Common myeloid progenitor, CD34-positive (primary cell): Measurements from ENCODE around the gene ORC1. TPM values are rescaled to one million over a fixed set of nuclear protein-coding genes. Genes with fewer than 3 reads are reported as not detected.

ENCODE experiments used
- CTCF ChIA-PET: fragments of 350-600 bp; sonication (Branson Sonifier 250); formaldehyde crosslinking; loops from one replicate; lab custom pipeline; 2021; ENCODE audit warnings: antibody characterized with exemption; lab: Charles Lee
- POLR2A ChIA-PET: fragments of 350-600 bp; sonication (Branson Sonifier 250); formaldehyde crosslinking; loops from one replicate; lab custom pipeline; 2021; ENCODE audit warnings: antibody characterized with exemption; lab: Charles Lee
- DNase-seq, 3 donors: peaks; one replicate each; pipeline versions ENCODE4 v3.0.0 to v3.0.0-alpha.2; 2013
- H3K27ac ChIP-seq, 2 experiments: 1 replicate in 1 of 2; 2 replicates in 1 of 2; pipeline ENCODE4 v1.7.0; 2013; ENCODE audit warnings: inconsistent platforms in 2 of 2, low read length in 2 of 2, mild to moderate bottlenecking in 2 of 2, low read depth in 1 of 2, moderate library complexity in 1 of 2; ENCODE audit not compliant: severe bottlenecking in 2 of 2, insufficient read depth in 1 of 2, poor library complexity in 1 of 2
- H3K27me3 ChIP-seq, 5 experiments: replicated peaks in 2 of 5; 1 replicate in 3 of 5; 2 replicates in 2 of 5; pipeline versions ENCODE4 v1.6.1 to v1.7.0; 2013; ENCODE audit warnings: low read length in 4 of 5, mild to moderate bottlenecking in 2 of 5, moderate library complexity in 2 of 5, inconsistent platforms in 1 of 5; ENCODE audit not compliant: insufficient read depth in 5 of 5, control insufficient read depth in 4 of 5
- H3K36me3 ChIP-seq, 4 experiments: 1 replicate in 2 of 4; 2 replicates in 2 of 4; pipeline versions ENCODE4 v1.6.1 to v1.7.0; 2013; ENCODE audit warnings: low read length in 3 of 4, control low read depth in 1 of 4, mild to moderate bottlenecking in 1 of 4; ENCODE audit not compliant: control insufficient read depth in 4 of 4, insufficient read depth in 4 of 4
- H3K4me1 ChIP-seq, 4 experiments: 1 replicate in 3 of 4; 2 replicates in 1 of 4; pipeline versions ENCODE4 v1.6.1 to v1.7.1; 2013; ENCODE audit warnings: low read length in 3 of 4, mild to moderate bottlenecking in 3 of 4, control low read depth in 1 of 4, inconsistent platforms in 1 of 4, moderate library complexity in 1 of 4; ENCODE audit not compliant: control insufficient read depth in 4 of 4, insufficient read depth in 4 of 4; ENCODE audit errors: control extremely low read depth in 1 of 4
- H3K4me3 ChIP-seq, 7 experiments: 1 replicate in 4 of 7; 2 replicates in 3 of 7; pipeline versions ENCODE4 v1.5.1 to v1.7.0; 2013; ENCODE audit warnings: mild to moderate bottlenecking in 7 of 7, low read length in 6 of 7, moderate library complexity in 6 of 7, inconsistent platforms in 2 of 7, low read depth in 2 of 7, control low read depth in 1 of 7; ENCODE audit not compliant: insufficient read depth in 4 of 7, control insufficient read depth in 1 of 7; ENCODE audit errors: extremely low read depth in 1 of 7
- H3K9me3 ChIP-seq, 5 experiments: 1 replicate in 4 of 5; 2 replicates in 1 of 5; pipeline versions ENCODE4 v1.6.1 to v1.7.1; 2013; ENCODE audit warnings: low read length in 4 of 5, mild to moderate bottlenecking in 2 of 5, inconsistent platforms in 1 of 5, low read depth in 1 of 5, moderate library complexity in 1 of 5; ENCODE audit not compliant: control insufficient read depth in 4 of 5, insufficient read depth in 2 of 5; ENCODE audit errors: control extremely low read depth in 1 of 5
- WGBS: methylation state at CpG from one replicate; pipeline ENCODE4 v1.1.5; 2013; ENCODE audit not compliant: insufficient coverage; 5-methylcytosine and 5-hydroxymethylcytosine counted together
- polyA plus RNA-seq: library from polyadenylated mRNA; unstranded; fragments of 120-200 nt; gene quantifications from one replicate; pipeline ENCODE4 v1.2.1, GENCODE V29; 2013

Gene ORC1
- 7.4 TPM for polyA plus RNA-seq

- Histone ChIP-seq H3K9me3 (no peaks in the 10 kb centered on the region), H3K27ac (peak within 1 kb of the TSS; percentile 96 to 99), H3K4me1 (peaks cover 4 to 25% (median 19%) of the 10 kb centered on the region in 4 experiments), H3K4me3 (peak within 1 kb of the TSS; percentile 85 to 98 (median 97)), H3K36me3 (peaks cover 16 to 49% (median 30%) of the 10 kb centered on the region in 4 experiments), H3K27me3 (no peaks in the 10 kb centered on the region)
- ChIA-PET CTCF (interaction anchor here (1.0 to 2.4 kb wide), 5 partner anchors 11 to 28 kb away, joined by 3 to 9 read pairs (median 3); no protein-coding TSS in a partner anchor), POLR2A (interaction anchor here (0.8 to 1.6 kb wide), 5 partner anchors 9 to 283 kb away, joined by 3 to 10 read pairs (median 4); no protein-coding TSS in a partner anchor)
- DNase-seq: peak; percentile 98 to 99 (median 99)
- 0% methylated on average over 55 of the region's 57 CpGs for WGBS
These were observed at the start of gene ORC1, which contains the start of gene PRPF38A for GRCh38 chr1:52404116-52404974. Gene ORC1 (minus strand): TSS chr1:52404423. CDS start chr1:52402223, 2,200 bp downstream. Gene PRPF38A (plus strand): TSS chr1:52404602. CDS start chr1:52404750, 148 bp downstream.

- CTCF ChIA-PET: no interaction called here
- Histone ChIP-seq H3K4me1 (no peaks in the 10 kb centered on the region), H3K4me3 (no peak overlapping the region), H3K9me3 (no peaks in the 10 kb centered on the region), H3K27me3 (no peaks in the 10 kb centered on the region), H3K36me3 (peaks cover 7 to 44% (median 18%) of the 10 kb centered on the region in 4 experiments), H3K27ac (no peak overlapping the region)
- no CpG with 5 or more reads among the region's 2 CpGs for WGBS
- DNase-seq: no peak
- POLR2A ChIA-PET: no interaction called here
These were observed 40.2 kb upstream of the ORC1 start for GRCh38 chr1:52444463-52444862.

- WGBS: 80% methylated on average over 1 of the region's 4 CpGs
- POLR2A ChIA-PET: interaction anchor here (0.6 kb wide), 1 partner anchor 35 kb away, joined by 3 read pairs; no protein-coding TSS in a partner anchor
- Histone ChIP-seq H3K27me3 (no peaks in the 10 kb centered on the region), H3K4me3 (no peak overlapping the region), H3K27ac (no peak overlapping the region), H3K36me3 (peaks cover 7 to 43% (median 27%) of the 10 kb centered on the region in 4 experiments), H3K4me1 (no peaks in the 10 kb centered on the region), H3K9me3 (no peaks in the 10 kb centered on the region)
- no peak for DNase-seq
- CTCF ChIA-PET: interaction anchor here (1.0 kb wide), 2 partner anchors 245 to 793 kb away, joined by 3 to 4 read pairs; no protein-coding TSS in a partner anchor
These were observed 35.8 kb upstream of the ORC1 start for GRCh38 chr1:52439976-52440375.

GRCh38 chr1:52436817-52437216 lies 32.6 kb upstream of the ORC1 start:
- H3K4me3 ChIP-seq: no peak overlapping the region
- H3K4me1 ChIP-seq: no peaks in the 10 kb centered on the region
- no peak for DNase-seq
- CTCF ChIA-PET: no interaction called here
- H3K27ac ChIP-seq: no peak overlapping the region
- POLR2A ChIA-PET: no interaction called here
- no peaks in the 10 kb centered on the region for H3K27me3 ChIP-seq
- no peaks in the 10 kb centered on the region for H3K9me3 ChIP-seq
- peaks cover 11 to 38% (median 31%) of the 10 kb centered on the region in 4 experiments for H3K36me3 ChIP-seq
- 80% methylated on average over 1 of the region's 7 CpGs for WGBS

- POLR2A ChIA-PET: no interaction called here
- WGBS: 100% methylated on average over 1 of the region's 1 CpG
- no peak overlapping the region for H3K27ac ChIP-seq
- H3K27me3 ChIP-seq: no peaks in the 10 kb centered on the region
- H3K36me3 ChIP-seq: peaks cover 22 to 42% (median 34%) of the 10 kb centered on the region in 4 experiments
- H3K4me3 ChIP-seq: no peak overlapping the region
- no peaks in the 10 kb centered on the region for H3K4me1 ChIP-seq
- no peaks in the 10 kb centered on the region for H3K9me3 ChIP-seq
- CTCF ChIA-PET: interaction anchor here (0.6 to 1.3 kb wide), 2 partner anchors 11 to 24 kb away, joined by 3 to 5 read pairs; no protein-coding TSS in a partner anchor
- no peak for DNase-seq
These were observed 31.4 kb upstream of the ORC1 start for GRCh38 chr1:52435650-52436049.

- CTCF ChIA-PET: interaction anchor here (0.6 to 1.3 kb wide), 2 partner anchors 11 to 23 kb away, joined by 3 to 5 read pairs; no protein-coding TSS in a partner anchor
- Histone ChIP-seq H3K4me3 (no peak overlapping the region), H3K27ac (no peak overlapping the region), H3K9me3 (no peaks in the 10 kb centered on the region), H3K27me3 (no peaks in the 10 kb centered on the region), H3K4me1 (no peaks in the 10 kb centered on the region), H3K36me3 (peaks cover 23 to 46% (median 37%) of the 10 kb centered on the region in 4 experiments)
- no CpG with 5 or more reads among the region's 1 CpG for WGBS
- POLR2A ChIA-PET: no interaction called here
- DNase-seq: no peak
These were observed 31.0 kb upstream of the ORC1 start for GRCh38 chr1:52435211-52435610.
